Fibroblast of mammary gland (primary cell): ENCODE results near the gene CREB5.
"Not testable (repeated sequence)": the region's sequence is repeated elsewhere in the genome, so short reads cannot be mapped to it uniquely, and the experiment has no call there.

Source experiments
- DNase-seq: peaks from one replicate; pipeline ENCODE4 v3.0.0-alpha.2; 2010; ENCODE audit warnings: low read depth
- H3K4me3 ChIP-seq: 2 replicates; pipeline ENCODE4 v1.5.1; 2011; ENCODE audit warnings: low read depth, mild to moderate bottlenecking, low read length, moderate library complexity; ENCODE audit not compliant: control insufficient read depth
- TF ChIP-seq, protein P1 (sequence below): conservative IDR thresholded peaks from 2 replicates; pipeline ENCODE4 v1.5.1; 2011; ENCODE audit warnings: low read depth, low read length, inconsistent platforms; ENCODE audit not compliant: control insufficient read depth, insufficient read depth

The CREB5 gene

DNA sequence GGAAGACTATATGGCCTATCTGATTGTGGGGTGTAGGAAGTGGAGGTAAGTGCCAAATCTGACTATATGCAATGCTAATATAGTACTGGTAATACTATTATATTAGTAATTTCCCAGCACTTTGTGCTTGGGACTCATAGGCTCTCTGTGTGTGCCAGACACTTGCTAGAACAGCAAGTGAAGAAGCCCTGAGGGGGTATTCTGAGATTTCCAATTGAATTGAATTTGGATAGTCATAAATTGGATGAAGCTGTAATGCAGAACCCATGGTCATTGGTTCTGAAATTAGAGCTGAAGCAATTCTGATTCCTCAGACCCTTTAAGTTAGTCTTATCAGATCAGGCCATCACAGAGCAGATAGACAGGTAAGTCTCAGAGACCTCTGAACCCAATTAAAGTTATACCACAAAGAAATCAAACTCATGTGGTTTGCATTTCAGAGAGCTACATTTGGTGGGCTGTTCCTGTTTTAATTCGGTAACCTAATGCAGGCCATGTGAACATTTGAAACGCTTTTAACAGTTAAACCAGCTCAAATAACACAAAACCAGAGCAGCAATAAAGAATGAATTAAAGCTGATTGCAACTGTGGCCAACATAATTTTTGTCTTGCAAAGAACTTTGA lies 179.5 kb downstream of the CREB5 start:
- no peak for DNase-seq
- TF ChIP-seq, protein P1, sequence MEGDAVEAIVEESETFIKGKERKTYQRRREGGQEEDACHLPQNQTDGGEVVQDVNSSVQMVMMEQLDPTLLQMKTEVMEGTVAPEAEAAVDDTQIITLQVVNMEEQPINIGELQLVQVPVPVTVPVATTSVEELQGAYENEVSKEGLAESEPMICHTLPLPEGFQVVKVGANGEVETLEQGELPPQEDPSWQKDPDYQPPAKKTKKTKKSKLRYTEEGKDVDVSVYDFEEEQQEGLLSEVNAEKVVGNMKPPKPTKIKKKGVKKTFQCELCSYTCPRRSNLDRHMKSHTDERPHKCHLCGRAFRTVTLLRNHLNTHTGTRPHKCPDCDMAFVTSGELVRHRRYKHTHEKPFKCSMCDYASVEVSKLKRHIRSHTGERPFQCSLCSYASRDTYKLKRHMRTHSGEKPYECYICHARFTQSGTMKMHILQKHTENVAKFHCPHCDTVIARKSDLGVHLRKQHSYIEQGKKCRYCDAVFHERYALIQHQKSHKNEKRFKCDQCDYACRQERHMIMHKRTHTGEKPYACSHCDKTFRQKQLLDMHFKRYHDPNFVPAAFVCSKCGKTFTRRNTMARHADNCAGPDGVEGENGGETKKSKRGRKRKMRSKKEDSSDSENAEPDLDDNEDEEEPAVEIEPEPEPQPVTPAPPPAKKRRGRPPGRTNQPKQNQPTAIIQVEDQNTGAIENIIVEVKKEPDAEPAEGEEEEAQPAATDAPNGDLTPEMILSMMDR: no peak
- no peak overlapping the region for H3K4me3 ChIP-seq

DNA sequence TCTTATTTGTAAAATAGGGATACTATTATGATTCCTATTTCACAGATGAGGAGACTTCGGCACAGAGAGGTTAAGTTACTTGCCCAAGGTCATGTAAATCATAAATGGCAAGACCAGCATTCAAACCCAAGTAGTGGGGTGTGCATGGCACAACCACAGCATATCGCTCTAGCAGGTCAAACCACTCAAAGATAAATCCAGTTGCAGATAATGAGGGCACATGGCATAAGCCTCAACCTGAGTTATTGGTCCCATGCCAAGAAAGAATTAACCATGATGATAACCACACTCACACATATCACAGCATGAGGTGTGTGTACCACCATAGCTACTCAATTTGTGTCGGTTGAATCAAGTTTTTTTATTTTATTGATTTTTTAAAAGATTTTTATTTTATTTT lies 180.5 kb downstream of the CREB5 start:
- DNase-seq: no peak
- no peak overlapping the region for H3K4me3 ChIP-seq
- TF ChIP-seq, protein P1: no peak

DNA sequence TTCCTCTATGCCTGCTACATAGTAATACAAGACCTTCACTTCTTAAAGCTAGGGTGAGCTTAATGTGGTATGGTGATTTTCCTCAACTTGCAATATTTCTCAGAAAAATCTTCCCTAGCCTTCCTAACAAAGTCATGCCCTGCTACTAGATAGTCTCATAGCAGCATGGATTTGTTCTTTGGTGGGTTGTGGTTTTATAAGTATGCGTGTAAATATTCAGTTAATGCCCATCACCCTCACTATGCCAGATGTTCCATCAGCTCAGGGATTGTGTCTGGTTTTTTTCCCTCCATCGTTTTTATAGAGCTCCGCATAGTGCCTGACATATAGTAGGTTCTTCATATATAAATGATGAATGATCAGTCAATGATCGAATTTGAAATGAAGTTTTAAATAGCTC lies 182.8 kb downstream of the CREB5 start:
- DNase-seq: no peak
- H3K4me3 ChIP-seq: no peak overlapping the region
- TF ChIP-seq, protein P1: no peak

DNA sequence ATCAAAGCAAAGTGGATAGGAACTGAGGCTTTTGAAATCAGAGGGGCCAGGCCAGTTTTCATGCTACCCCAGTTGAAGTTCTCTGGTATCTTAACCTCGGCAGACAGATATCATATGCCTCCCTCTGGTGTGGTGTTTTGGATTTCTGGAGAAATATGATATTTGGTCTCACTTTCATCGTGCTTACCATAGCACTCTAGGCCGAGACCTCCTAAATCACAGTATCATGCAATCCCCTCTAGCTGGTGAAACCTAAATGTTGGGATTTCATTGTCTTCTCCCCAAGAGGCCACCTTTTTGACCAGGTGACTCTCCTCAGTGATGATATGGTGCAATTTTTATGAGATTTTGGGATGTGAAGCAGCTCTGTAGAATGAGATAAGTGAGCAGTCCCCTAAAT lies 183.5 kb downstream of the CREB5 start:
- no peak overlapping the region for H3K4me3 ChIP-seq
- TF ChIP-seq, protein P1: no peak
- peak; percentile 2 for DNase-seq

DNA sequence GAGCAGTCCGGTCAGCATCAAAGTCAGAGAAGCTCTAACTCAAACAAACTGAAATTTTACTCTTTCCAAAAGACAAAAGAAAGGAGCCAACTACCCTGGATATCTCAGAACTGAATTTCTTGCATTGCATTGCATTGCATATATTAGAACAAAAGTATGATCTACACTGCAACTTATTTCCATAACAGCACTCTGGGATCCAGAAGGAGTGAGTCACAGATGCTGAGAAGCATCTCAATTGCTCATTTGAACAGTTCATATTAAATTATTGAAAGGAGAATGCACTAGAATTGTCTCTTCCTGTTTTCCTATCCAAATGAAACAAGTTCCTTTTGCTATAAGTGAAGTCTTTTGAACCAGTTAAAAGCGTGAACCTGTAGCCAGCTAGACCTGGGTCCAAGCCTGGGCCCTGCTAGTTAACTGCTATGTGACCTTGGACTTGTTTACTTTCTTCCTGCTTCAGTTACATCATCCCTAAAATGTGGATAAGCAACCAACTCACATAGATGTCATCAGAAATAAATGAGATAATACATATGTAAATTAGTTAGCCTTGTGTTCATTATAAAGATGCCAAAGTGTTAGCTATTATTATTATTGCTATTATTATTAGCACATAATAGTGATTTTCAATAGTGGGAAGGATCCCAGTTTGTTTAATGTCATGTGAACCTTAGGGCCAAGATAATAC lies 184.1 kb downstream of the CREB5 start:
- no peak overlapping the region for H3K4me3 ChIP-seq
- DNase-seq: peak; percentile 60
- TF ChIP-seq, protein P1: no peak

DNA sequence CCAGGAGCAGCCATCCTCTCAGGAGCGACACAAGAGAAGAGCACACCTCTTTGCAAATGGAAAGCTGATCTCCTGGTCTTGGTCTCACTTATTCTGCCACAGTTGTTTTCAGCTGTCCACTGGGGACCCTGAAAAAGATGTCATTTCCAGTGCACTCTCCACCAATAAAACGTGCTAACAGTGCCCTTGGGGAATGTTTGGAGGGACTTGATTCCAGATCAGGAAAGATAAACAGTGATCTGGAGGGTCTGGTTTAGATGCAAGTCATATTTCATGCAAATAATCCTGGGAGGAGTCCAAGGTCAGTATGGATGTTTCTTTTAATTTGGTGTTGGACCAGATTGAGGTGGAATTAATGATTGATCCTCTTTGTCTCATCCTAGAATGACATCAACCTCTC lies 185.0 kb downstream of the CREB5 start:
- no peak for DNase-seq
- no peak overlapping the region for H3K4me3 ChIP-seq
- TF ChIP-seq, protein P1: no peak

DNA sequence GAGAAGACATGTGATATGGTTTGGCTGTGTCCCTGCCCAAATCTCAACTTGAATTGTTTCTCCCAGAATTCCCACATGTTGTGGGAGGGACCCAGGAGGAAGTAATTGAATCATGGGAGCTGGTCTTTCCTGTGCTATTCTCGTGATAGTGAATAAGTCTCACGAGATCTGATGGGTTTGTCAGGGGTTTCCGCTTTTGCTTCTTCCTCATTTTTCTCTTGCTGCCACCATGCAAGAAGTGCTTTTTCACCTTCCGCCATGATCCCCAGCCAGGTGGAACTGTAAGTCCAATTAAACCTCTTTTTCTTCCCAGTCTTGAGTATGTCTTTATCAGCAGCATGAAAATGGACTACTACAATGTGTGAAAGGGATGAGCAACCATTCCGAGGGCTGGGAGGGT lies 185.7 kb downstream of the CREB5 start:
- H3K4me3 ChIP-seq, DNase-seq: not testable (repeated sequence)
